Measurements from ENCODE around the gene YIPF3. TPM values are rescaled to one million over a fixed set of nuclear protein-coding genes. Genes with fewer than 3 reads are reported as not detected.

YIPF3 gene
- total RNA-seq, 1 experiment from 2014 or later, result 81.8 TPM

- POLR2A ChIA-PET, result interaction anchor here (0.6 kb wide), 1 partner anchor 84 kb away, joined by 3 read pairs; no protein-coding TSS in a partner anchor
- ATAC-seq, result no peak
- intact Hi-C loops (cut with micrococcal nuclease; ENCODE audit: unreplicated experiment) (no loop called here), in situ Hi-C loops (cut with HindIII; ENCODE audit: low pct_unique_long_range_greater_than_20kb, low sequenced_read_pairs) (no loop called here)
- H3K27ac ChIP-seq (ENCODE audit: low read length), result no peak overlapping the region
- H3K4me1 ChIP-seq (ENCODE audit: control insufficient read depth, insufficient read depth, low read length), result peaks cover 10% of the 10 kb centered on the region
- no peak overlapping the region for H3K4me3 ChIP-seq (ENCODE audit: low read depth in 2 of 2, low read length in 2 of 2)
- no peak for DNase-seq (ENCODE audit: low read depth, low spot score)
- H3K36me3 ChIP-seq (ENCODE audit: control insufficient read depth, insufficient read depth, low read length), result no peaks in the 10 kb centered on the region
- H3K27me3 ChIP-seq (ENCODE audit: control insufficient read depth, insufficient read depth, low read length), result no peaks in the 10 kb centered on the region
- TF ChIP-seq TCF7L2 (IDR thresholded peaks at IDR 0.05; ENCODE audit: low read depth, low read length) (no peak), CTCF (IDR thresholded peaks at IDR 0.05) (no peak), SIN3A (IDR thresholded peaks at IDR 0.05; ENCODE audit: borderline replicate concordance, insufficient read depth, low read depth, low read length) (no peak), REST (IDR thresholded peaks at IDR 0.05; ENCODE audit: insufficient read depth in 1 of 2, low read depth in 2 of 2, low read length in 1 of 2) (no peak), POLR2AphosphoS5 (IDR thresholded peaks at IDR 0.05; ENCODE audit: low read depth, low read length) (no peak)
- BruUV-seq (replicated peaks), result no TSS peak
- no peaks in the 10 kb centered on the region for H3K9me3 ChIP-seq (ENCODE audit: control insufficient read depth, insufficient read depth, low read depth, low read length)
- CTCF ChIA-PET, result no interaction called here
Observed at GRCh38 chr6:43475516-43475915, 41.2 kb downstream of the YIPF3 start.

GRCh38 chr6:43472515-43472914 lies 44.2 kb downstream of the YIPF3 start:
- CTCF ChIA-PET, result no interaction called here
- TF ChIP-seq REST (IDR thresholded peaks at IDR 0.05; ENCODE audit: insufficient read depth in 1 of 2, low read depth in 2 of 2, low read length in 1 of 2) (no peak), SIN3A (IDR thresholded peaks at IDR 0.05; ENCODE audit: borderline replicate concordance, insufficient read depth, low read depth, low read length) (no peak), POLR2AphosphoS5 (IDR thresholded peaks at IDR 0.05; ENCODE audit: low read depth, low read length) (no peak), CTCF (IDR thresholded peaks at IDR 0.05) (no peak), TCF7L2 (IDR thresholded peaks at IDR 0.05; ENCODE audit: low read depth, low read length) (no peak)
- intact Hi-C loops (cut with micrococcal nuclease; ENCODE audit: unreplicated experiment), result no loop called here
- Histone ChIP-seq H3K9me3 (ENCODE audit: control insufficient read depth, insufficient read depth, low read depth, low read length) (no peaks in the 10 kb centered on the region), H3K4me1 (ENCODE audit: control insufficient read depth, insufficient read depth, low read length) (no peaks in the 10 kb centered on the region), H3K27ac (ENCODE audit: low read length) (no peak overlapping the region), H3K36me3 (ENCODE audit: control insufficient read depth, insufficient read depth, low read length) (no peaks in the 10 kb centered on the region), H3K27me3 (ENCODE audit: control insufficient read depth, insufficient read depth, low read length) (no peaks in the 10 kb centered on the region), H3K4me3 (ENCODE audit: low read depth in 2 of 2, low read length in 2 of 2) (no peak overlapping the region)
- BruUV-seq (replicated peaks), result no TSS peak
- ATAC-seq (no peak), DNase-seq (ENCODE audit: low read depth, low spot score) (no peak)
- in situ Hi-C loops (cut with HindIII; ENCODE audit: low pct_unique_long_range_greater_than_20kb, low sequenced_read_pairs), result no loop called here
- POLR2A ChIA-PET, result no interaction called here
